Fibroblast of lung (primary cell): ENCODE data around the gene FBXO47. TPM values are rescaled to one million over a fixed set of nuclear protein-coding genes. Genes with fewer than 3 reads are reported as not detected.
A peak's percentile ranks its signal among the peaks of the same experiment; 100 is the strongest.
"Not testable (repeated sequence)": the region's sequence is repeated elsewhere in the genome, so short reads cannot be mapped to it uniquely, and the experiment has no call there.

Experiments used
- DNase-seq, 2 donors: peaks; one replicate each; pipeline versions ENCODE4 v3.0.0 to v3.0.0-alpha.2; 2010; ENCODE audit warnings: low read depth in 2 of 2
- H2AFZ ChIP-seq: 2 replicates; pipeline ENCODE4 v1.5.1; 2012; ENCODE audit warnings: low read length, control low read depth, inconsistent platforms
- H3K27ac ChIP-seq: 2 replicates; pipeline ENCODE4 v1.5.1; 2011; ENCODE audit warnings: low read length, control low read depth; ENCODE audit not compliant: insufficient read depth
- H3K27me3 ChIP-seq: 2 replicates; pipeline ENCODE4 v1.5.1; 2011; ENCODE audit warnings: mild to moderate bottlenecking, low read length; ENCODE audit not compliant: control insufficient read depth, insufficient read depth
- H3K36me3 ChIP-seq: 2 replicates; pipeline ENCODE4 v1.5.1; 2011; ENCODE audit warnings: low read length; ENCODE audit not compliant: control insufficient read depth, insufficient read depth
- H3K4me1 ChIP-seq: 2 replicates; pipeline ENCODE4 v1.5.1; 2011; ENCODE audit warnings: low read length; ENCODE audit not compliant: control insufficient read depth, insufficient read depth; ENCODE audit errors: extremely low read depth
- H3K4me2 ChIP-seq: 2 replicates; pipeline ENCODE4 v1.5.1; 2011; ENCODE audit warnings: low read length, control low read depth; ENCODE audit not compliant: insufficient read depth; ENCODE audit errors: extremely low read depth
- H3K4me3 ChIP-seq, 4 experiments: fragments of 200-600 bp in 1 of 4; sonication (generic) in 1 of 4; replicated peaks in 1 of 4; 2 replicates each; pipeline ENCODE4 v1.5.1; 2011 to 2016; ENCODE audit warnings: low read length in 4 of 4, low read depth in 3 of 4, mild to moderate bottlenecking in 3 of 4, control low read depth in 2 of 4, inconsistent platforms in 1 of 4, mixed read lengths in 1 of 4; ENCODE audit not compliant: insufficient read depth in 1 of 4; ENCODE audit errors: control extremely low read depth in 1 of 4
- H3K79me2 ChIP-seq: 2 replicates; pipeline ENCODE4 v1.5.1; 2012; ENCODE audit warnings: mild to moderate bottlenecking, low read length, inconsistent platforms; ENCODE audit not compliant: control insufficient read depth, insufficient read depth
- H3K9ac ChIP-seq: 2 replicates; pipeline ENCODE4 v1.5.1; 2011; ENCODE audit warnings: mild to moderate bottlenecking, low read length, control low read depth; ENCODE audit not compliant: insufficient read depth
- H3K9me3 ChIP-seq: 2 replicates; pipeline ENCODE4 v1.5.1; 2012; ENCODE audit warnings: low read depth, low read length; ENCODE audit not compliant: control insufficient read depth, insufficient read depth
- H4K20me1 ChIP-seq: 2 replicates; pipeline ENCODE4 v1.5.1; 2011; ENCODE audit warnings: low read length; ENCODE audit not compliant: control insufficient read depth, insufficient read depth; ENCODE audit errors: extremely low read depth
- EZH2 ChIP-seq: IDR thresholded peaks from 2 replicates; pipeline ENCODE4 v1.5.1; 2012; ENCODE audit warnings: low read length, control low read depth, mild to moderate bottlenecking; ENCODE audit errors: missing control alignments
- polyA plus RNA-seq, 2 donors: library from polyadenylated mRNA; depleted of rRNA in 1 of 2; stranded (reverse) in 1 of 2; unstranded in 1 of 2; fragments of >200 nt; gene quantifications; 2 replicates each; pipeline ENCODE4 v1.2.1, GENCODE V29; 2011 to 2012; ENCODE audit warnings: missing spikeins in 1 of 2
- total RNA-seq: library from RNA; depleted of rRNA; stranded (reverse); fragments of >200 nt; gene quantifications from 2 replicates; pipeline ENCODE4 v1.2.1, GENCODE V29; 2014
- TF ChIP-seq, protein P1 (sequence below), 2 donors: IDR thresholded peaks in 1 of 2; conservative IDR thresholded peaks in 1 of 2; 1 replicate in 1 of 2; 2 replicates in 1 of 2; pipeline ENCODE4 v1.5.1; 2011 to 2012; ENCODE audit warnings: low read length in 2 of 2, control low read depth in 1 of 2, inconsistent platforms in 1 of 2, low read depth in 1 of 2, mild to moderate bottlenecking in 1 of 2

FBXO47 gene
- total and polyA plus RNA-seq, 2 donors (not counting 1 experiment from before 2014, with no cell fraction given) = 0.05 to 0.17 TPM

DNA sequence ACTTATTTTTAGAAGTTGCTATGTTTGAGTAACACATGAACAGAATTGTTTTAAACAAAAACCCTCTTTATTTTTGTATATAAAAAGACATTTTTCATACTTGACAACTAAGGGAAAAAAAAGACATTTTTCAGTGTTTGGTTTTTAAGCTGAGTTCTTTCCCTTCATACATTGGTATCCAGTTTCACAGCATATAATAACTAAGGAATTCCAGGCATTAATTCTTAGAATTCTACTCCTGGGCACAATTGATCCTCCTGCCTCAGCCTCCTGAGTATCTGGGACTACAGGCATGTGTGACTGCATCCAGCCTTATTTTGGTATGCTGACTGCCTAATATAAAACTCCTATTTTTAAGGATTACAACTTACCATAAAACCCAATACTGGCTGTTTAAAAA is 8.4 kb downstream of the FBXO47 start:
- H3K9me3 ChIP-seq = no peaks in the 10 kb centered on the region
- DNase-seq = peak; percentile 18 to 75
- H3K4me2 ChIP-seq = no peak overlapping the region
- H3K9ac ChIP-seq = no peak overlapping the region
- no peaks in the 10 kb centered on the region for H3K27me3 ChIP-seq
- no peaks in the 10 kb centered on the region for H3K36me3 ChIP-seq
- no peaks in the 10 kb centered on the region for H3K4me1 ChIP-seq
- no peak overlapping the region for H3K4me3 ChIP-seq
- TF ChIP-seq, protein P1, sequence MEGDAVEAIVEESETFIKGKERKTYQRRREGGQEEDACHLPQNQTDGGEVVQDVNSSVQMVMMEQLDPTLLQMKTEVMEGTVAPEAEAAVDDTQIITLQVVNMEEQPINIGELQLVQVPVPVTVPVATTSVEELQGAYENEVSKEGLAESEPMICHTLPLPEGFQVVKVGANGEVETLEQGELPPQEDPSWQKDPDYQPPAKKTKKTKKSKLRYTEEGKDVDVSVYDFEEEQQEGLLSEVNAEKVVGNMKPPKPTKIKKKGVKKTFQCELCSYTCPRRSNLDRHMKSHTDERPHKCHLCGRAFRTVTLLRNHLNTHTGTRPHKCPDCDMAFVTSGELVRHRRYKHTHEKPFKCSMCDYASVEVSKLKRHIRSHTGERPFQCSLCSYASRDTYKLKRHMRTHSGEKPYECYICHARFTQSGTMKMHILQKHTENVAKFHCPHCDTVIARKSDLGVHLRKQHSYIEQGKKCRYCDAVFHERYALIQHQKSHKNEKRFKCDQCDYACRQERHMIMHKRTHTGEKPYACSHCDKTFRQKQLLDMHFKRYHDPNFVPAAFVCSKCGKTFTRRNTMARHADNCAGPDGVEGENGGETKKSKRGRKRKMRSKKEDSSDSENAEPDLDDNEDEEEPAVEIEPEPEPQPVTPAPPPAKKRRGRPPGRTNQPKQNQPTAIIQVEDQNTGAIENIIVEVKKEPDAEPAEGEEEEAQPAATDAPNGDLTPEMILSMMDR (conservative IDR thresholded peaks at IDR 0.05 in 1 of 2, IDR thresholded peaks at IDR 0.05 in 1 of 2; ENCODE audit: low read depth in 1 of 2, low read length in 2 of 2) = no peak
- TF ChIP-seq EZH2 = no peak
- no peak overlapping the region for H3K27ac ChIP-seq
- no peaks in the 10 kb centered on the region for H4K20me1 ChIP-seq
- H2AFZ ChIP-seq = no peak overlapping the region
- no peaks in the 10 kb centered on the region for H3K79me2 ChIP-seq

DNA sequence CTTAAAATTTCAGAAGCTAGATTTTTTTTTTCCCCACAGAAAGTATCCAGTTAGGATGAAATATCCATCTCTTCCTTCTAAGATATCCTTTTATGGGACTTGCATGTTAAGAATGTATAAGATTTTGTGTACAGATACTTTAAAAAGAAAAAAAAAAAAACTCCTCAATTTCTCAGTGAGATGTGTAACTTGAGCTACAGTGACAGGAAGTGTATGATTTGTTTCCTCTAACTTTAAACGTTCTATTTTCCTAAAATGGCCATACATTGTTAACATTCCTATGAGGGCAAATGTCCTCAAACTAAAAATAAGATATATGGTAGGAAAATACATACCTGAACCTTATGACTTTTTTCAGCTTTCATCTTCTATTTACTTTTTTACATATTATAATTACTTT is 8.9 kb downstream of the FBXO47 start:
- Histone ChIP-seq H3K27me3 (no peaks in the 10 kb centered on the region), H2AFZ (no peak overlapping the region), H3K79me2 (no peaks in the 10 kb centered on the region), H3K36me3 (no peaks in the 10 kb centered on the region), H3K27ac (no peak overlapping the region), H3K4me1 (no peaks in the 10 kb centered on the region), H3K4me3 (no peak overlapping the region), H4K20me1 (no peaks in the 10 kb centered on the region), H3K9me3 (no peaks in the 10 kb centered on the region), H3K4me2 (no peak overlapping the region), H3K9ac (no peak overlapping the region)
- no peak for TF ChIP-seq EZH2
- TF ChIP-seq, protein P1 (conservative IDR thresholded peaks at IDR 0.05 in 1 of 2, IDR thresholded peaks at IDR 0.05 in 1 of 2; ENCODE audit: low read depth in 1 of 2, low read length in 2 of 2) = no peak
- peak; percentile 37 to 47 for DNase-seq

DNA sequence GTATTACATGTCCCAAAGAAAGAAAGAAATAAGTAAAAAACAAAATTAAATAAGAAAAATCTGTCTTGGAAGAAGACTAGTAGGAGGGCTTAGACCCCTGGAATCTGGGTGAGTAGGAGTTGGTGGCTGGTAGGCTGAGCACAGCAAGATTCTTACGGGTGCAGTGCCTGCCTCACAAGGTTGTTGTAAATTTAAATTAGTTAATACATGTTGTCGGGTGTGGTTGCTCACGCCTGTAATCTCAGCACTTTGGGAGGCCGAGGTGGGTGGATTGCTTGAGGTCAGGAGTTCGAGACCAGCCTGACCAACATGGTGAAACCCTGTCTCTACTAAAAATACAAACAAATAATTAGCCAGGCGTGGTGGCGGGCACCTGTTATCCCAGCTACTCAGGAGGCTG is 13.4 kb downstream of the FBXO47 start:
- not testable (repeated sequence) for H3K36me3 ChIP-seq, H3K79me2 ChIP-seq, H3K27ac ChIP-seq, H3K4me2 ChIP-seq, H3K4me1 ChIP-seq, H3K27me3 ChIP-seq, DNase-seq, H3K4me3 ChIP-seq, H3K9ac ChIP-seq, H3K9me3 ChIP-seq, H2AFZ ChIP-seq, H4K20me1 ChIP-seq
